Caco-2 (cell line): ENCODE measurements around the gene LIMS1. TPM values are rescaled to one million over a fixed set of nuclear protein-coding genes. Genes with fewer than 3 reads are reported as not detected.

Experiments used
- BruUV-seq: library from RNA; stranded (reverse); fragments of 400-500 nt; replicated peaks from 2 replicates; lab custom pipeline; 2021; lab: Mats Ljungman, UMichigan
- CTCF ChIA-PET: fragments of 300-600 bp; sonication (Branson Sonifier 250); formaldehyde crosslinking; loops from one replicate; lab custom pipeline; 2022; ENCODE audit warnings: antibody characterized with exemption; lab: Charles Lee
- POLR2A ChIA-PET: fragments of 300-600 bp; sonication (Branson Sonifier 250); formaldehyde crosslinking; loops from one replicate; lab custom pipeline; 2022; ENCODE audit warnings: antibody characterized with exemption; lab: Charles Lee
- DNase-seq, 2 experiments: peaks; one replicate each; pipeline versions ENCODE4 v3.0.0 to v3.0.0-alpha.2; 2020 to 2022
- H3K27me3 ChIP-seq: replicated peaks from 2 replicates; pipeline ENCODE4 v1.6.0; 2011; ENCODE audit warnings: low read length; ENCODE audit not compliant: control insufficient read depth, insufficient read depth
- H3K36me3 ChIP-seq: 2 replicates; pipeline ENCODE4 v1.5.1; 2011; ENCODE audit warnings: low read length; ENCODE audit not compliant: control insufficient read depth, insufficient read depth
- H3K4me1 ChIP-seq: fragments of 250-450 bp; sonication (Bioruptor Pico); 2 replicates; pipeline ENCODE4 v1.5.1; 2020; ENCODE audit warnings: mild to moderate bottlenecking
- H3K4me3 ChIP-seq: 2 replicates; pipeline ENCODE4 v1.5.1; 2011; ENCODE audit warnings: low read depth, mild to moderate bottlenecking, control low read depth, low read length
- H3K9me3 ChIP-seq: fragments of 250-450 bp; sonication (Bioruptor Pico); 2 replicates; pipeline ENCODE4 v1.5.1; 2020; ENCODE audit warnings: mild to moderate bottlenecking, moderate library complexity
- H3K27ac Mint-ChIP-seq: one replicate; pipeline ENCODE4 v1.8.0; 2022; ENCODE audit warnings: mixed read lengths; ENCODE audit not compliant: unreplicated experiment
- H3K27me3 Mint-ChIP-seq: one replicate; pipeline ENCODE4 v1.8.0; 2022; ENCODE audit warnings: mixed read lengths; ENCODE audit not compliant: insufficient read depth, unreplicated experiment
- H3K36me3 Mint-ChIP-seq: one replicate; pipeline ENCODE4 v1.8.0; 2022; ENCODE audit warnings: mild to moderate bottlenecking, mixed read lengths; ENCODE audit not compliant: insufficient read depth, unreplicated experiment
- H3K4me1 Mint-ChIP-seq: one replicate; pipeline ENCODE4 v1.8.0; 2022; ENCODE audit warnings: low read depth, mixed read lengths; ENCODE audit not compliant: unreplicated experiment
- H3K4me3 Mint-ChIP-seq: one replicate; pipeline ENCODE4 v1.8.0; 2022; ENCODE audit warnings: mild to moderate bottlenecking, moderate library complexity, mixed read lengths; ENCODE audit not compliant: unreplicated experiment
- H3K9me3 Mint-ChIP-seq: one replicate; pipeline ENCODE4 v1.8.0; 2022; ENCODE audit warnings: mixed read lengths; ENCODE audit not compliant: unreplicated experiment
- CTCF ChIP-seq, 2 experiments: fragments of 200-600 bp in 1 of 2; IDR thresholded peaks; 1 replicate in 1 of 2; 2 replicates in 1 of 2; pipeline versions ENCODE4 v1.5.1 to v1.8.0; 2011 to 2022; ENCODE audit warnings: antibody characterized with exemption in 1 of 2, control low read depth in 1 of 2, inconsistent platforms in 1 of 2, low read depth in 1 of 2, low read length in 1 of 2, mild to moderate bottlenecking in 1 of 2, moderate library complexity in 1 of 2; ENCODE audit not compliant: insufficient read depth in 1 of 2, severe bottlenecking in 1 of 2, unreplicated experiment in 1 of 2
- intact Hi-C: fragments of 100-400 bp; cut with micrococcal nuclease; formaldehyde crosslinking; loops from one replicate; pipeline ENCODE4 v1.10.0; 2022; ENCODE audit not compliant: unreplicated experiment
- total RNA-seq: library from RNA; stranded (reverse); gene quantifications from 2 replicates; pipeline ENCODE4 v1.2.3, GENCODE V29; 2022

LIMS1 gene
- total RNA-seq, 1 experiment from 2014 or later: 75.2 TPM

- Histone ChIP-seq H3K9me3 (no peaks in the 10 kb centered on the region), H3K36me3 (no peaks in the 10 kb centered on the region), H3K27me3 (no peaks in the 10 kb centered on the region), H3K4me3 (no peak overlapping the region), H3K4me1 (peaks cover 15% of the 10 kb centered on the region)
- H3K27me3 Mint-ChIP-seq: no peaks in the 10 kb centered on the region
- H3K9me3 Mint-ChIP-seq: no peaks in the 10 kb centered on the region
- H3K4me3 Mint-ChIP-seq: no peak overlapping the region
- intact Hi-C loops: no loop called here
- DNase-seq: no peak
- ChIA-PET POLR2A (no interaction called here), CTCF (interaction anchor here (1.1 kb wide), 1 partner anchor 19 kb away, joined by 9 read pairs; no protein-coding TSS in a partner anchor)
- no peak for TF ChIP-seq CTCF (IDR thresholded peaks at IDR 0.05; ENCODE audit: insufficient read depth in 1 of 2, low read depth in 1 of 2, low read length in 1 of 2, severe bottlenecking in 1 of 2, unreplicated experiment in 1 of 2)
- peaks cover 31% of the 10 kb centered on the region for H3K4me1 Mint-ChIP-seq
- H3K36me3 Mint-ChIP-seq: peaks cover 17% of the 10 kb centered on the region
- H3K27ac Mint-ChIP-seq: no peak overlapping the region
- no TSS peak for BruUV-seq
Observed at GRCh38 chr2:108617617-108618016, 83.3 kb downstream of the LIMS1 start.

- CTCF ChIA-PET: no interaction called here
Observed at GRCh38 chr2:108619925-108620620, 85.8 kb downstream of the LIMS1 start.

GRCh38 chr2:108620656-108621055 lies 86.4 kb downstream of the LIMS1 start:
- H3K4me3 ChIP-seq: no peak overlapping the region
- H3K4me1 ChIP-seq: peaks cover 21% of the 10 kb centered on the region

More at GRCh38 chr2:108619925-108620620, 85.8 kb downstream of the LIMS1 start:
- intact Hi-C loops: no loop called here
- TF ChIP-seq CTCF (IDR thresholded peaks at IDR 0.05; ENCODE audit: insufficient read depth in 1 of 2, low read depth in 1 of 2, low read length in 1 of 2, severe bottlenecking in 1 of 2, unreplicated experiment in 1 of 2): no peak
- Histone ChIP-seq H3K9me3 (no peaks in the 10 kb centered on the region), H3K4me1 (peaks cover 19% of the 10 kb centered on the region), H3K36me3 (no peaks in the 10 kb centered on the region), H3K4me3 (no peak overlapping the region), H3K27me3 (no peaks in the 10 kb centered on the region)
- POLR2A ChIA-PET: no interaction called here
- Mint-ChIP-seq H3K4me1 (peaks cover 27% of the 10 kb centered on the region), H3K27ac (no peak overlapping the region), H3K27me3 (no peaks in the 10 kb centered on the region), H3K9me3 (no peaks in the 10 kb centered on the region), H3K4me3 (no peak overlapping the region), H3K36me3 (peaks cover 12% of the 10 kb centered on the region)
- no peak for DNase-seq
- no TSS peak for BruUV-seq

More at GRCh38 chr2:108620656-108621055, 86.4 kb downstream of the LIMS1 start:
- POLR2A ChIA-PET: no interaction called here
- Mint-ChIP-seq H3K36me3 (peaks cover 12% of the 10 kb centered on the region), H3K9me3 (no peaks in the 10 kb centered on the region), H3K27me3 (no peaks in the 10 kb centered on the region), H3K4me1 (peaks cover 27% of the 10 kb centered on the region), H3K4me3 (no peak overlapping the region), H3K27ac (no peak overlapping the region)
- CTCF ChIA-PET: interaction anchor here (1.2 kb wide), 1 partner anchor 16 kb away, joined by 5 read pairs; no protein-coding TSS in a partner anchor
- DNase-seq: no peak
- no peak for TF ChIP-seq CTCF (IDR thresholded peaks at IDR 0.05; ENCODE audit: insufficient read depth in 1 of 2, low read depth in 1 of 2, low read length in 1 of 2, severe bottlenecking in 1 of 2, unreplicated experiment in 1 of 2)
- Histone ChIP-seq H3K36me3 (no peaks in the 10 kb centered on the region), H3K9me3 (no peaks in the 10 kb centered on the region), H3K27me3 (no peaks in the 10 kb centered on the region)
- BruUV-seq: no TSS peak
- intact Hi-C loops: no loop called here
